Uterus (tissue), 2 donors: Measurements from ENCODE around the gene CD99.

Experiments used
- CTCF ChIP-seq, 4 experiments: fragments of 200-600 bp in 2 of 4; fragments of 450-650 bp in 2 of 4; sonication (generic) in 2 of 4; IDR thresholded peaks; one replicate each; pipeline ENCODE4 v1.5.1; 2016 to 2019; ENCODE audit warnings: antibody characterized with exemption in 4 of 4, mild to moderate bottlenecking in 2 of 4, moderate library complexity in 1 of 4
- POLR2A ChIP-seq, 2 donors: fragments of 450-650 bp; IDR thresholded peaks; one replicate each; pipeline ENCODE4 v1.6.1; 2016; ENCODE audit warnings: antibody characterized with exemption in 2 of 2, mild to moderate bottlenecking in 1 of 2, moderate library complexity in 1 of 2

- TF ChIP-seq CTCF (IDR thresholded peaks at IDR 0.05), result no peak
- no peak for TF ChIP-seq POLR2A (IDR thresholded peaks at IDR 0.05)
Measured at GRCh38 chrX:2691543-2692220, 587 bp downstream of the CD99 start.
